ENCODE results near the gene TMEM165. TPM values are rescaled to one million over a fixed set of nuclear protein-coding genes. Genes with fewer than 3 reads are reported as not detected.

Gene TMEM165
- total and polyA plus RNA-seq, 2 of the 4 experiments (the other 2 are of a cell fraction): 49.6 to 83.0 TPM

DNA sequence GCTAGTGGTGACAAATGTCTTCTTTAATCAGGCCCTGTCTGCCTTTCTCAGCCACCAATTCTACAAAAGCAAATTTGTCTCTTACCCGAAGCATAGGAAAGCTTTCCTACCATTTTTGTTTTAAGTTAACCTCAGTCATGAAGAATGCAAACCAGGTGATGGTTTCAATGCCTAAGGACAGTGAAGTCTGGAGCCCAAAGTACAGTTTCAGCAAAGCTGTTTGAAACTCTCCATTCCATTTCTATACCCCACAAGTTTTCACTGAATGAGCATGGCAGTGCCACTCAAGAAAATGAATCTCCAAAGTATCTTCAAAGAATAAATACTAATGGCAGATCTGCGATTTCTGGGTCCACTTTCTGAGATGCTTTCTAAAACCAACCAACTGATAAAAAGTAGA lies 25.8 kb upstream of the TMEM165 start:
- CTCF ChIA-PET: no interaction called here
- Histone ChIP-seq H2BK15ac (ENCODE audit: low read depth, low read length) (no peak overlapping the region), H3K9ac (ENCODE audit: low read depth, low read length) (no peak overlapping the region), H3K4me1 (ENCODE audit: control insufficient read depth, insufficient read depth, low read length) (peaks cover 4% of the 10 kb centered on the region; the same call in 1 of the 2 replicates), H3K23ac (ENCODE audit: low read depth, low read length) (no peak overlapping the region), H3K14ac (replicated peaks; ENCODE audit: low read depth, low read length) (no peak overlapping the region), H2AK5ac (ENCODE audit: low read depth, low read length) (no peak overlapping the region), H4K8ac (ENCODE audit: low read depth in 2 of 2, low read length in 2 of 2) (no peak overlapping the region), H2BK20ac (ENCODE audit: low read depth, low read length) (no peak overlapping the region), H3K4me3 (ENCODE audit: insufficient read depth, low read depth, low read length) (no peak overlapping the region), H2BK120ac (ENCODE audit: low read depth, low read length) (no peak overlapping the region), H3K18ac (ENCODE audit: low read depth, low read length) (no peak overlapping the region), H3K4ac (ENCODE audit: low read depth, low read length) (no peak overlapping the region), H3K27me3 (ENCODE audit: control insufficient read depth, insufficient read depth, low read length) (no peaks in the 10 kb centered on the region), H3K9me1 (ENCODE audit: insufficient read depth, low read length) (no peaks in the 10 kb centered on the region), H2AK9ac (replicated peaks; ENCODE audit: low read depth, low read length, poor library complexity) (no peak overlapping the region), H3K4me2 (ENCODE audit: low read depth, low read length) (no peak overlapping the region), H4K91ac (ENCODE audit: insufficient read depth, low read depth, low read length) (no peak overlapping the region), H3K9me3 (ENCODE audit: control insufficient read depth, insufficient read depth, low read length) (no peaks in the 10 kb centered on the region), H4K20me1 (ENCODE audit: insufficient read depth, low read length) (no peaks in the 10 kb centered on the region), H2AFZ (replicated peaks; ENCODE audit: low read length, poor library complexity) (no peak overlapping the region), H3K56ac (ENCODE audit: extremely low read depth, insufficient read depth, low read length) (no peak overlapping the region), H3K79me1 (ENCODE audit: low read depth in 1 of 2, low read length in 2 of 2) (no peaks in the 10 kb centered on the region; a peak in 1 of 4 replicates), H3K27ac (ENCODE audit: insufficient read depth, low read length) (no peak overlapping the region), H3K36me3 (ENCODE audit: control insufficient read depth, insufficient read depth, low read length) (no peaks in the 10 kb centered on the region), H2BK5ac (ENCODE audit: low read depth, low read length, poor library complexity, severe bottlenecking) (no peak overlapping the region), H4K5ac (ENCODE audit: low read depth, low read length) (no peak overlapping the region)
- no TSS peak for BruUV-seq (replicated peaks)
- TF ChIP-seq, protein P1, sequence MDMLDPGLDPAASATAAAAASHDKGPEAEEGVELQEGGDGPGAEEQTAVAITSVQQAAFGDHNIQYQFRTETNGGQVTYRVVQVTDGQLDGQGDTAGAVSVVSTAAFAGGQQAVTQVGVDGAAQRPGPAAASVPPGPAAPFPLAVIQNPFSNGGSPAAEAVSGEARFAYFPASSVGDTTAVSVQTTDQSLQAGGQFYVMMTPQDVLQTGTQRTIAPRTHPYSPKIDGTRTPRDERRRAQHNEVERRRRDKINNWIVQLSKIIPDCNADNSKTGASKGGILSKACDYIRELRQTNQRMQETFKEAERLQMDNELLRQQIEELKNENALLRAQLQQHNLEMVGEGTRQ (IDR thresholded peaks at IDR 0.05; ENCODE audit: low read depth, low read length): no peak
- TF ChIP-seq MAZ (IDR thresholded peaks at IDR 0.05; ENCODE audit: borderline replicate concordance, low read depth, low read length) (no peak), FOS (IDR thresholded peaks at IDR 0.05; ENCODE audit: low read depth, low read length) (no peak), CEBPB (IDR thresholded peaks at IDR 0.05; ENCODE audit: low read depth, low read length) (no peak), SMC3 (IDR thresholded peaks at IDR 0.05; ENCODE audit: low read depth, low read length) (no peak), RCOR1 (IDR thresholded peaks at IDR 0.05; ENCODE audit: insufficient replicate concordance, low read length) (no peak)
- TF ChIP-seq, protein P2, sequence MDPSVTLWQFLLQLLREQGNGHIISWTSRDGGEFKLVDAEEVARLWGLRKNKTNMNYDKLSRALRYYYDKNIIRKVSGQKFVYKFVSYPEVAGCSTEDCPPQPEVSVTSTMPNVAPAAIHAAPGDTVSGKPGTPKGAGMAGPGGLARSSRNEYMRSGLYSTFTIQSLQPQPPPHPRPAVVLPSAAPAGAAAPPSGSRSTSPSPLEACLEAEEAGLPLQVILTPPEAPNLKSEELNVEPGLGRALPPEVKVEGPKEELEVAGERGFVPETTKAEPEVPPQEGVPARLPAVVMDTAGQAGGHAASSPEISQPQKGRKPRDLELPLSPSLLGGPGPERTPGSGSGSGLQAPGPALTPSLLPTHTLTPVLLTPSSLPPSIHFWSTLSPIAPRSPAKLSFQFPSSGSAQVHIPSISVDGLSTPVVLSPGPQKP (IDR thresholded peaks at IDR 0.05; ENCODE audit: borderline replicate concordance, low read depth, low read length): no peak
- no peak for DNase-seq
- in situ Hi-C loops (cut with MboI; ENCODE audit: low sequenced_read_pairs): no loop called here
- no peak for ATAC-seq (ENCODE audit: low read depth)
- POLR2A ChIA-PET (ENCODE audit: unreplicated experiment): no interaction called here
- no CpG with 5 or more reads among the region's 2 CpGs for WGBS, 2 experiments (ENCODE audit: extremely low coverage in 2 of 2, insufficient read length in 1 of 2)
- dilution Hi-C loops (cut with HindIII; ENCODE audit: low sequenced_read_pairs, unreplicated experiment): no loop called here
- intact Hi-C loops (cut with micrococcal nuclease): no loop called here
